Endothelial cell of umbilical vein (primary cell): ENCODE data around the gene RNFT2.

Source experiments
- EZH2 ChIP-seq: IDR thresholded peaks from 2 replicates; pipeline ENCODE4 v1.6.1; 2012; ENCODE audit warnings: borderline replicate concordance, low read depth, mild to moderate bottlenecking, moderate library complexity, low read length, inconsistent platforms; ENCODE audit not compliant: severe bottlenecking
- FOS ChIP-seq: IDR thresholded peaks from 2 replicates; pipeline ENCODE4 v1.6.1; 2011; ENCODE audit warnings: mild to moderate bottlenecking, low read length, moderate library complexity, borderline replicate concordance; ENCODE audit not compliant: insufficient read depth
- GATA2 ChIP-seq: IDR thresholded peaks from 2 replicates; pipeline ENCODE4 v1.7.0; 2011; ENCODE audit warnings: low read depth, mild to moderate bottlenecking, moderate library complexity, mixed read lengths, low read length; ENCODE audit not compliant: insufficient read length, insufficient read depth
- JUN ChIP-seq: IDR thresholded peaks from 2 replicates; pipeline ENCODE4 v1.6.1; 2011; ENCODE audit warnings: borderline replicate concordance, low read depth; ENCODE audit not compliant: insufficient read length, insufficient read depth
- MAX ChIP-seq: IDR thresholded peaks from 2 replicates; pipeline ENCODE4 v1.6.1; 2011; ENCODE audit not compliant: insufficient read depth, insufficient read length
- MYC ChIP-seq: IDR thresholded peaks from one replicate; pipeline ENCODE4 v1.6.1; 2011; ENCODE audit warnings: mild to moderate bottlenecking, low read depth, low read length
- POLR2A ChIP-seq: IDR thresholded peaks from 2 replicates; pipeline ENCODE4 v1.6.1; 2012; ENCODE audit warnings: low read depth, mild to moderate bottlenecking, control low read depth, low read length
- POLR2AphosphoS5 ChIP-seq: IDR thresholded peaks from 2 replicates; pipeline ENCODE4 v1.6.1; 2012; ENCODE audit warnings: low read depth, mild to moderate bottlenecking, control low read depth, low read length, moderate library complexity; ENCODE audit not compliant: insufficient read depth
- TF ChIP-seq, protein P1 (sequence below), 2 donors: IDR thresholded peaks; 1 replicate in 1 of 2; 2 replicates in 1 of 2; pipeline ENCODE4 v1.5.1; 2011; ENCODE audit warnings: low read length in 2 of 2, mild to moderate bottlenecking in 2 of 2, moderate library complexity in 2 of 2, control low read depth in 1 of 2, inconsistent platforms in 1 of 2, low read depth in 1 of 2; ENCODE audit not compliant: insufficient read depth in 1 of 2; ENCODE audit errors: extremely low read depth in 1 of 2

- TF ChIP-seq, protein P1, sequence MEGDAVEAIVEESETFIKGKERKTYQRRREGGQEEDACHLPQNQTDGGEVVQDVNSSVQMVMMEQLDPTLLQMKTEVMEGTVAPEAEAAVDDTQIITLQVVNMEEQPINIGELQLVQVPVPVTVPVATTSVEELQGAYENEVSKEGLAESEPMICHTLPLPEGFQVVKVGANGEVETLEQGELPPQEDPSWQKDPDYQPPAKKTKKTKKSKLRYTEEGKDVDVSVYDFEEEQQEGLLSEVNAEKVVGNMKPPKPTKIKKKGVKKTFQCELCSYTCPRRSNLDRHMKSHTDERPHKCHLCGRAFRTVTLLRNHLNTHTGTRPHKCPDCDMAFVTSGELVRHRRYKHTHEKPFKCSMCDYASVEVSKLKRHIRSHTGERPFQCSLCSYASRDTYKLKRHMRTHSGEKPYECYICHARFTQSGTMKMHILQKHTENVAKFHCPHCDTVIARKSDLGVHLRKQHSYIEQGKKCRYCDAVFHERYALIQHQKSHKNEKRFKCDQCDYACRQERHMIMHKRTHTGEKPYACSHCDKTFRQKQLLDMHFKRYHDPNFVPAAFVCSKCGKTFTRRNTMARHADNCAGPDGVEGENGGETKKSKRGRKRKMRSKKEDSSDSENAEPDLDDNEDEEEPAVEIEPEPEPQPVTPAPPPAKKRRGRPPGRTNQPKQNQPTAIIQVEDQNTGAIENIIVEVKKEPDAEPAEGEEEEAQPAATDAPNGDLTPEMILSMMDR (IDR thresholded peaks at IDR 0.05; ENCODE audit: extremely low read depth in 1 of 2, insufficient read depth in 1 of 2, low read depth in 1 of 2, low read length in 2 of 2): no peak
- no peak for TF ChIP-seq MYC
- TF ChIP-seq EZH2: no peak
- no peak for TF ChIP-seq JUN
- TF ChIP-seq POLR2AphosphoS5: no peak
- TF ChIP-seq POLR2A: no peak
- no peak for TF ChIP-seq MAX
- TF ChIP-seq FOS: no peak
- no peak for TF ChIP-seq GATA2
Measured at GRCh38 chr12:116771651-116772050, 33.5 kb downstream of the RNFT2 start.
